Thymus (tissue), 11 donors: ENCODE results near the gene DAPK2. TPM values are rescaled to one million over a fixed set of nuclear protein-coding genes. Genes with fewer than 3 reads are reported as not detected.

Experiments
- DNase-seq, 9 donors: peaks; one replicate each; pipeline ENCODE4 v3.0.0-alpha.2; 2013; ENCODE audit warnings: low spot score in 9 of 9, low read depth in 6 of 9, missing footprints in 1 of 9
- H3K27ac ChIP-seq, 2 donors: one replicate each; pipeline ENCODE4 v1.5.1; 2013; ENCODE audit warnings: control low read depth in 1 of 2, low read depth in 1 of 2, low read length in 1 of 2, mild to moderate bottlenecking in 1 of 2, moderate library complexity in 1 of 2
- H3K27me3 ChIP-seq, 2 donors: one replicate each; pipeline ENCODE4 v1.5.1; 2013; ENCODE audit warnings: low read length in 1 of 2; ENCODE audit not compliant: control insufficient read depth in 2 of 2, insufficient read depth in 1 of 2
- H3K36me3 ChIP-seq, 2 donors: one replicate each; pipeline ENCODE4 v1.5.1; 2013; ENCODE audit warnings: low read length in 1 of 2, mild to moderate bottlenecking in 1 of 2, moderate library complexity in 1 of 2; ENCODE audit not compliant: control insufficient read depth in 2 of 2, insufficient read depth in 2 of 2
- H3K4me1 ChIP-seq, 2 donors: one replicate each; pipeline ENCODE4 v1.5.1; 2013; ENCODE audit warnings: low read length in 2 of 2; ENCODE audit not compliant: control insufficient read depth in 2 of 2, insufficient read depth in 2 of 2
- H3K4me3 ChIP-seq, 2 donors: one replicate each; pipeline ENCODE4 v1.5.1; 2013; ENCODE audit warnings: low read length in 2 of 2, control low read depth in 1 of 2, mild to moderate bottlenecking in 1 of 2
- H3K9me3 ChIP-seq, 2 donors: one replicate each; pipeline ENCODE4 v1.5.1; 2013; ENCODE audit warnings: low read length in 1 of 2, mild to moderate bottlenecking in 1 of 2; ENCODE audit not compliant: control insufficient read depth in 2 of 2, insufficient read depth in 1 of 2
- WGBS: extraction: QIAGEN DNeasy Blood & Tissue Kit; methylation state at CpG from one replicate; pipeline ENCODE4 v1.1.7; 2013; 5-methylcytosine and 5-hydroxymethylcytosine counted together
- polyA plus RNA-seq: library from polyadenylated mRNA; stranded (reverse); fragments of 200-250 nt; gene quantifications from one replicate; pipeline ENCODE4 v1.2.3, GENCODE V29; 2013
- total RNA-seq: library from RNA; stranded (reverse); fragments of 120-200 nt; gene quantifications from one replicate; pipeline ENCODE4 v1.2.4, GENCODE V29; 2013
- donor health status: healthy.

DAPK2 gene
- total and polyA plus RNA-seq, 2 donors: 3.3 TPM

DNA sequence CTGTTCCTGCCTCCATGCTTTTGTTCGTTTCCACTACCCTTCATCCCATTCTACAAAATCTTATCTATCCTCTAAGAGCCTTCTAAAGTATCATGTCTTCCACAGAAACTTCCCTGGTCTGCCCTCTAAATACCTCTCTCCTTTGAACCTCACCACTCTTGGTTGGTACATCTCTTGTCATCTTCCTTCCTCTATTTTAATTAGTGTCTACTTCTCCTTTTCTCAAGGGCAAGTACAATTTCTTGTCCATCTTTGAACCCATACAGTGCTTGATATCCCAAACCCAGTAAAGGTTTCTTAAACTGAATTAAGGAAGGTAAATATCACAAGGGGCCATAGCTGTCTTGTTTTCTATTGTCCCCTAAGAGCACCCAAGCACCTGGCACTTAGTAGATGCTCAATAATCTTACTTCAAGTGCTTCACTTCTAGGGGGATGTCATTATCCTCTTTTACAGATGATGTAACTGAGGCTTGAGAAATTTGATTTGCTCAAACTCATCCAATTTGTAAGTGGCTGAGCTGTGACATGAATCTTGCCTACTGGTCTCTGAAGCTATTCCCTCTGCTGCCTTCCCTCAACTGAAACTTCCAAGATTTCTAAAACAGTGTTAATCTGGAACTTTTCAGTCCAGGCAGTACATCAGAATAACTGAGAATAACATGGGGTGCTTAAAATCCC, 2.6 kb upstream of the DAPK2 start:
- H3K9me3 ChIP-seq: no peaks in the 10 kb centered on the region
- no peak overlapping the region for H3K27ac ChIP-seq
- 92% methylated on average over 1 of the region's 1 CpG for WGBS
- DNase-seq: no peak
- no peaks in the 10 kb centered on the region for H3K36me3 ChIP-seq
- no peak overlapping the region for H3K4me3 ChIP-seq
- peaks cover 0 to 40% of the 10 kb centered on the region in 2 donors for H3K27me3 ChIP-seq
- peaks cover 3 to 18% of the 10 kb centered on the region in 2 donors for H3K4me1 ChIP-seq

DNA sequence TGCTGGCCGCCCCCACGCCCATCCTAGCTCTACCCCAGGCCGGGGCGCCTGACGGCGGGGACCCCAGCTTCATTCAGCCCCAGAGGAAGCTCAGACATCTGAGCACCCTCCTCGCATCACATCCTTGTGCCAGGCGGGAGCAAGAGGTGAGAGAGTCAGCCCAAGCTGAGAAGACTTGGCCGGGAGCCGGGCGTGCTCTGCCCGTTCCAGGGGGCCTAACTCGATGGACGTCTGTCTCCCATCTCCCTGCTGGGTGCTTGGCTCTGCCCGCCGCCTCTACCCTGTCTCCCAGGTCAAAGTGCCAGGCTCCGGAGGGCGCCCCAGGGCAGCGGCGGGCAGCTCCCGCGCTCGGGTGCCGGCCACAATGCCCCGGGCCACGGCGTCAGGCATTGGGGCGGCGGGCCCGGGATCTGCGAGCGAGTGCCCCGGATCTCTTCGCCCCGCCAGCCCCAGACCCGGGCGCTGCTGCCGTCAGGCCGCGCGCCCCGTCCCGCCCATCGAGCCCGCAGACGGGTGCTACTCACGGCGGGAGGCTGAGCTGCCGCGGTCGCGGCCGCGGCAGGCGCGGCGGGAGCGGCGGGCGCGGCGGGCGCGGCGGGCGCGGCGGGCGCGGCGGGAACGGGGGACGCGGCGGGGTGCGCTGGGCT, 388 bp downstream of the DAPK2 start:
- no peak for DNase-seq
- WGBS: 24% methylated on average over 68 of the region's 76 CpGs
- Histone ChIP-seq H3K9me3 (no peaks in the 10 kb centered on the region), H3K27me3 (peaks cover 0 to 41% of the 10 kb centered on the region in 2 donors), H3K27ac (no peak overlapping the region), H3K36me3 (no peaks in the 10 kb centered on the region), H3K4me1 (peaks cover 3 to 18% of the 10 kb centered on the region in 2 donors), H3K4me3 (peak overlapping the region in 1 of 2 donors; percentile 43)

DNA sequence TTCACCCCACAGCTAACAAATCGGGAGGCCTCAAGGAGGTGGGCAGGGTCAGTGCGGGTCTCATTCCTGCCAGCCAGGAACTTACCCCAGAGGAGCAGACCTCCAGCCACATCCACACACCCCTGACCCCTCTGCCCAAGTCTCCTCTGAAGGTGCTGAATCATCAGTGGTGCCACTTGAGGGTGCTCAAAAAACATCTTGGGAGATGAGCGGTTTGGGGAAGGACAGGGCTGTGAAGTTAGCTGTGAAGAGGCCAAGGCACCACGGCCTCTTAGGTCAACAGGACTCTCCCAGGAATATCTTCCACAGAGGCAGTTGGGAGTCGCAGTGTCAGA, 1.2 kb downstream of the DAPK2 start:
- peaks cover 3 to 18% of the 10 kb centered on the region in 2 donors for H3K4me1 ChIP-seq

DNA sequence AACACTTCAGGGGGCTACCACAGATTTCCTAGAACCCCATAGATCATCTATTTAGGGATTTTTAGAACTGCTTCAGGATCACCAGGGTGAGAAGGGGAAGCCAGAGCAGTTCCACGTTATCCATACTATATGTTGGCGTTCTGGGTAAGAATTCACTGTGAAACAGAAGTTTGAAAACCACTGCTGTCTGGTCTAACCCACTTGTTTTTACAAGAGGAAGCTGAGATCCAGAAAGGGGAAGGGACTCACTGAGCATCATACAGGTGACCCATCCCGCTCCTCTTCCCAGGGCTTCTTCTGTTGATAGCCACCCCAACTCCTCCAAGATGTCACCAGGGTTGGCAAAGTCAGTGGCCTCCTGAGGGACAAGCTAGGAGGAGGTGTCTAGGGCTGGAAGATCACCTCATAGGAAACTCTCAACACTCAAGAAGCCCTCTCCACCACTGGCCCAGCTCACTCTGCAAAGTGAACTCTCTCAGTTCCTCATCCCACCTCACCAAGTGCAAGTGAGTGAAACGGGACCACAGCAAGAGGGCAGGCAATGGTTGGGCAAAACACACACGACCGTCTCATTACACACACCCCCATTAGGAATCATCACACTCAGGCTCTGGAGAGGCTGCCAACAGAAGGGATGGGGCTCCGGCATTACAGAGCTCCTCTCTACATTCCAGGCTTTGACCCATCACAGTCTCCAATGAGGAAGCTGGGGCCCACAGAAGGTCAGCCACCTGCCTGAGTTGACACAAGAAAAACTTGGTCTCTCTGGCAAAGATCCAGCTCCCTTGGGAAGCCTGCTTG, 1.8 kb downstream of the DAPK2 start:
- Histone ChIP-seq H3K36me3 (no peaks in the 10 kb centered on the region), H3K27ac (no peak overlapping the region), H3K4me1 (peaks cover 3 to 18% of the 10 kb centered on the region in 2 donors), H3K4me3 (no peak overlapping the region), H3K27me3 (peaks cover 0 to 41% of the 10 kb centered on the region in 2 donors), H3K9me3 (no peaks in the 10 kb centered on the region)
- 69% methylated on average over 7 of the region's 7 CpGs for WGBS
- no peak for DNase-seq

More for the DNA sequence above, 1.2 kb downstream of the DAPK2 start:
- Histone ChIP-seq H3K27me3 (peaks cover 0 to 41% of the 10 kb centered on the region in 2 donors), H3K36me3 (no peaks in the 10 kb centered on the region), H3K9me3 (no peaks in the 10 kb centered on the region), H3K27ac (no peak overlapping the region), H3K4me3 (no peak overlapping the region)
- WGBS: 76% methylated on average over 5 of the region's 5 CpGs
- no peak for DNase-seq

DNA sequence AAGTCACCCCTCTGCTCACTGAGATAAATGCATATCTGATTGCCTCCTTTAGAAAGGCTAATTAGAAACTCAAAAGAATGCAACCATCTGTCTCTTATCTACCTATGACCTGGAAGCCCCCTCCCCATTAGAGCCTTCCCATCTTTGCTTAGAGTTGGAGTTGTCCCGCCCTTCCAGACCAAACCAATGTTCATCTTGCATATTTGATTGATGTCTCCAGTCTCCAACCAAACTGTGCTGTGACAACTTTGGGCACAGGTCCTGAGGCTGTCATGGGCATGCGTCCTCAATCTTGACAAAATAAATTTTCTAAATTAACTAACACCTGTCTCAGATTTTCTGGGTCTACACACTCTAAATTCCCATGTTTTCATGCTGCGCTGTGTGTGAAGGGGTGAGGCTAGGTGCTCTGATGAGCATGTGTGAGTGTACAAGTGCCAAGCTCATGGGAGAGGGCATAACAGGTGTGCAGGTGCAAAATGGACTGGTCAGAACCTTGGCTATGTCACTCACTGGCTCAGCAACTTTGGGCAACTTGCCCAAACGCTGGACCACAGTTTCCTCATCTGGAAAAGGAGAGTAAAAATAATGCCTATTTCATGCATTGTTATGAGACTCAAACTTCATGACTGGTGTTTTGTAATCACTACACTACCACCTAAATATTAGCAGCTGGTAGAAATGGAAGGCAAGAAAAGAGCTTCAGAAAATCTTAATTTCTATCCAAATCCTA, 7.2 kb downstream of the DAPK2 start:
- 97% methylated on average over 4 of the region's 4 CpGs for WGBS
- Histone ChIP-seq H3K9me3 (no peaks in the 10 kb centered on the region), H3K27ac (no peak overlapping the region), H3K4me3 (no peak overlapping the region), H3K36me3 (no peaks in the 10 kb centered on the region), H3K4me1 (peaks cover 0 to 5% of the 10 kb centered on the region in 2 donors), H3K27me3 (peaks cover 0 to 2% of the 10 kb centered on the region in 2 donors)
- DNase-seq: no peak

DNA sequence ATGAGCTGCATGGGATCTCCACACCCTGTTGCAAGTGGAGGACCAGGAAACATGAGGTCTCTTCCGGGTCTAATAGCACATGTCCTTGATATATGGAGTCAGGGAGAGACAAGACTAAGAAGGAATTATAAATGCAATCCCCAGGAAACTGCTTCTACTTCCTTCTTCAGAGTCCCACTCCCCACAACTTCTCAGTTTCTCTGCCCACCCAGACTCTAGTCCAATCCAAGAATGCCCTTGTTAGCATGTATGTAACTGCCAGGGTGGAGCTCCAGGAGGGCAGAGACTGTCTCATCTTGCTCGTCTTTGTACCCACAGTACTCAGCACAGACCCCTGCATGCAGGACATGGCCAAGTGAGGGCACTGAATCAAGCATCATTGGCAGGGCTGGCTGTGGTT, 8.3 kb downstream of the DAPK2 start:
- DNase-seq: no peak
- Histone ChIP-seq H3K4me3 (no peak overlapping the region), H3K4me1 (peaks cover 0 to 5% of the 10 kb centered on the region in 2 donors), H3K36me3 (no peaks in the 10 kb centered on the region), H3K27me3 (no peaks in the 10 kb centered on the region), H3K27ac (no peak overlapping the region), H3K9me3 (no peaks in the 10 kb centered on the region)
- WGBS: 49% methylated on average over 2 of the region's 2 CpGs

DNA sequence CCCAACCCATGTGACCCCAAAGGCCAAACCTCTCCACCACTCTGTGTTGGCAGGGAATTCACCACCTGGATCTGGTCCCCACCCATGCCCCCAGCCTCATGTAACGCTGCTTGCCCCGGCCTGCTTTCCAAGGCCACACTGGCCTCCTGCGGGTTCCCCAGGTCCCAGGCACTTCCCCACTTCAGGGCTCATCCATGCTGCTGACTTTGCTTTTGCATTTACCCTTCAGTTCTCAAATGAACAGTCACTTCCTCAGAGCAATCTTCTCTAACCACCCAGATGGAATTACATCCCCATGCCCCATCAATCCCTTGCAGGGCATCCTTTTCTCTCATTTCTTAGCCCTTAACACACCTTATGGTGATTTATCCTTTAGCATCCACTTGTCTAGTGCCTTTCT, 9.2 kb downstream of the DAPK2 start:
- H3K9me3 ChIP-seq: no peaks in the 10 kb centered on the region
- no peak overlapping the region for H3K4me3 ChIP-seq
- H3K4me1 ChIP-seq: peaks cover 0 to 5% of the 10 kb centered on the region in 2 donors
- no peaks in the 10 kb centered on the region for H3K27me3 ChIP-seq
- 99% methylated on average over 3 of the region's 3 CpGs for WGBS
- H3K27ac ChIP-seq: no peak overlapping the region
- no peak for DNase-seq
- H3K36me3 ChIP-seq: peaks cover 0 to 2% of the 10 kb centered on the region in 2 donors

DNA sequence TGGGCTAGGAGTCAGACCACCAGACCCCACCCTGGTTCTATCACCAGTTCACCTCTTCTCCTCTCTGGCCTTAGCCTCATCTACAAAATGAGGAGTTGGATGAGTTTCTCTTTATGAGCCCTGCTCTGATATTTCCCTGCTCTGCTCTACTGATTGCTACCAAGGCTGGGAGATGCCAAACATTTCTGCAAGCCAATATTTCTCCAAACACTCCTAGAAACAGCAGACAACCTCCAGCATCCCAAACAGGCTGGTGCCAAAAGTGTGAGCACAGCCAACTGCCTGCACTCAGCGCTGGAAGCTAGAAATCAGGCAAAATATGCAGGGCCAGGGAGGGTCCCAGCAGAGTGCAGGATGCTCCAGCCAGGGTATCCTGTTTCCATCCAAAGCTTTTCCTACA, 10.8 kb downstream of the DAPK2 start:
- Histone ChIP-seq H3K27me3 (no peaks in the 10 kb centered on the region), H3K9me3 (no peaks in the 10 kb centered on the region), H3K4me1 (peaks cover 0 to 5% of the 10 kb centered on the region in 2 donors), H3K27ac (no peak overlapping the region), H3K36me3 (peaks cover 0 to 3% of the 10 kb centered on the region in 2 donors), H3K4me3 (no peak overlapping the region)
- WGBS: 100% methylated on average over 1 of the region's 1 CpG
- DNase-seq: no peak
